Measurements from ENCODE around the gene KHDC1. TPM values are rescaled to one million over a fixed set of nuclear protein-coding genes. Genes with fewer than 3 reads are reported as not detected.
A peak's percentile ranks its signal among the peaks of the same experiment; 100 is the strongest.

Gene KHDC1
- polyA plus RNA-seq, 3 donors, result 0.13 TPM; not detected in 2

DNA sequence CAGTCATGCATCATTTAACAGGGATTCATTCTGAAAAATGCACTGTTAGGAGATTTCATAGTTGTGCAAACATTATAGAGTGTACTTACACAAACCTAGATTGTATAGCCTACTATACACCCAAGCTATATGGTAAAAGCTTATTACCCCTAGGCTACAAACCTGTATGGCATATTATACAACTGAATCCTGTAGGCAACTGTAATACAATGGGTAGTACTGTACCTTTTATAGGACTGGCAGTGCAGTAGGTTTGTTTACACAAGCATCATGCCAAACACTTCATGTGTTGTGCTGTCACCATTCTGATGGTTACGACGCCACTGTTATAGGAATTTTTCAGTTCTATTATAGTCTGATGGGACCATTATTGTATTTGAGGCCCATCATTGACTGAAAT is 39.3 kb upstream of the KHDC1 start:
- H3K27me3 ChIP-seq (ENCODE audit: control insufficient read depth in 2 of 2, insufficient read depth in 2 of 2, low read length in 2 of 2), result no peaks in the 10 kb centered on the region
- H3K9me3 ChIP-seq (replicated peaks in 1 of 2; ENCODE audit: control insufficient read depth in 1 of 2, insufficient read depth in 1 of 2, low read length in 2 of 2), result no peaks in the 10 kb centered on the region
- Mint-ChIP-seq H3K27me3 (ENCODE audit: low read depth in 3 of 3) (peaks cover 1 to 2% (median 1%) of the 10 kb centered on the region in 3 donors), H3K9me3 (peaks cover 0 to 9% (median 4%) of the 10 kb centered on the region in 7 donors), H3K4me1 (peaks cover 10% of the 10 kb centered on the region), H3K36me3 (peaks cover 3 to 12% of the 10 kb centered on the region in 2 donors), H3K4me3 (no peak overlapping the region), H3K27ac (no peak overlapping the region)
- no peaks in the 10 kb centered on the region for H3K79me2 ChIP-seq (ENCODE audit: insufficient read depth, low read length)
- H3K4me2 ChIP-seq (replicated peaks; ENCODE audit: extremely low read depth, low read length, poor library complexity, severe bottlenecking), result no peak overlapping the region
- H3K4me1 ChIP-seq (ENCODE audit: control insufficient read depth in 1 of 2, insufficient read depth in 2 of 2, low read length in 2 of 2), result no peaks in the 10 kb centered on the region
- H2AFZ ChIP-seq (ENCODE audit: insufficient read depth, low read depth, low read length, poor library complexity, severe bottlenecking), result no peak overlapping the region
- H4K20me1 ChIP-seq (ENCODE audit: insufficient read depth, low read length), result no peaks in the 10 kb centered on the region
- no peak overlapping the region for H3K4me3 ChIP-seq (replicated peaks in 1 of 3; ENCODE audit: low read depth in 2 of 3, low read length in 3 of 3)
- H3K36me3 ChIP-seq (replicated peaks in 1 of 2; ENCODE audit: control insufficient read depth in 1 of 2, insufficient read depth in 2 of 2, low read length in 2 of 2), result no peaks in the 10 kb centered on the region
- no peak overlapping the region for H3K27ac ChIP-seq (ENCODE audit: low read depth in 1 of 2, low read length in 2 of 2)
- no peak overlapping the region for H3K9ac ChIP-seq (ENCODE audit: insufficient read depth, low read length, poor library complexity, severe bottlenecking)
- intact Hi-C loops (cut with micrococcal nuclease), result no loop called here
- no peak for DNase-seq
- no CpG with 5 or more reads among the region's 2 CpGs for WGBS (ENCODE audit: insufficient coverage)
- TF ChIP-seq, protein P1, sequence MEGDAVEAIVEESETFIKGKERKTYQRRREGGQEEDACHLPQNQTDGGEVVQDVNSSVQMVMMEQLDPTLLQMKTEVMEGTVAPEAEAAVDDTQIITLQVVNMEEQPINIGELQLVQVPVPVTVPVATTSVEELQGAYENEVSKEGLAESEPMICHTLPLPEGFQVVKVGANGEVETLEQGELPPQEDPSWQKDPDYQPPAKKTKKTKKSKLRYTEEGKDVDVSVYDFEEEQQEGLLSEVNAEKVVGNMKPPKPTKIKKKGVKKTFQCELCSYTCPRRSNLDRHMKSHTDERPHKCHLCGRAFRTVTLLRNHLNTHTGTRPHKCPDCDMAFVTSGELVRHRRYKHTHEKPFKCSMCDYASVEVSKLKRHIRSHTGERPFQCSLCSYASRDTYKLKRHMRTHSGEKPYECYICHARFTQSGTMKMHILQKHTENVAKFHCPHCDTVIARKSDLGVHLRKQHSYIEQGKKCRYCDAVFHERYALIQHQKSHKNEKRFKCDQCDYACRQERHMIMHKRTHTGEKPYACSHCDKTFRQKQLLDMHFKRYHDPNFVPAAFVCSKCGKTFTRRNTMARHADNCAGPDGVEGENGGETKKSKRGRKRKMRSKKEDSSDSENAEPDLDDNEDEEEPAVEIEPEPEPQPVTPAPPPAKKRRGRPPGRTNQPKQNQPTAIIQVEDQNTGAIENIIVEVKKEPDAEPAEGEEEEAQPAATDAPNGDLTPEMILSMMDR (IDR thresholded peaks at IDR 0.05), result no peak

DNA sequence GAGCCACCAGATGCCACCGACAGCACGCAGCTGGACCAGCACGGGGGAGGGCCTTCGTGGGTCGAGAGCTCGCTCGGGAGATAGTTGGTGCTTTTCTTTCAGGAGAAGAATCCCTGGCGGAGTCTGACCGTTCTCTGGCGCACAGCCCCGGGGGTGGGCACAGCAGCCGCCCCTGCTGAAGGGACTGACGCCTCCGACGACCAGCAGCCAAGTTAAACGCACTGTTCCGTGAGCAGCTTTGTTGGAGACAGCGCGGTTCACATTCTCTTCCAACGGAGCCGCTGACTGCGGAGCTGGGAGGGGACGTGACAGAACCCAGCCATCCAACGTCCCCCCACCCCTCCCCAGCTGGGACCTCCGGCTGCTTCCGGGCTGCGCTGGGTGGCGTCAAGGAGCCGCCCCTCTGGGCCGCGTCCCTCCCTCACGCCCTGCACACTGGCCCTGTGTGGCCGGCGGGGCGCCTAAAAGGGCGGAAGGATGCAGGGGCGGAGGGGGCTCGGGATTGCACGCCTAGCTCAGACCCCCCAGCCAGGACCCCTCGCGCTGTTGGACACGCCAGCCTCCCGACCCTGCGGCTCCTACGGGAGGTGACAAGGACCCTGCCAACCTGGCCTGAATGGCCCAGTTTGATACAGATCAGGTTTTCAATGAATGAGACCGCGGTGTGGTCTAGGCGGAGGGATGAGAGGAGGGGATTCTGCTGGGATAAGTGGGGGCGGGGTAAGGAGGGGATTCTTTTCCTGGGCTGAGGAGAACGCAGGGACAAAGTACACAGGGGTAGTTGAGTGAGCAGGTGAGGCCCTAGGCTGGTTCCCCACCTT is 36.4 kb upstream of the KHDC1 start:
- H3K4me1 ChIP-seq (ENCODE audit: control insufficient read depth in 1 of 2, insufficient read depth in 2 of 2, low read length in 2 of 2), result no peaks in the 10 kb centered on the region
- no peaks in the 10 kb centered on the region for H3K79me2 ChIP-seq (ENCODE audit: insufficient read depth, low read length)
- peak overlapping the region in 1 of 3 experiments; percentile 38 for H3K4me3 ChIP-seq (replicated peaks in 1 of 3; ENCODE audit: low read depth in 2 of 3, low read length in 3 of 3)
- H3K27me3 ChIP-seq (ENCODE audit: control insufficient read depth in 2 of 2, insufficient read depth in 2 of 2, low read length in 2 of 2), result no peaks in the 10 kb centered on the region
- no peaks in the 10 kb centered on the region for H4K20me1 ChIP-seq (ENCODE audit: insufficient read depth, low read length)
- peaks cover 8% of the 10 kb centered on the region for H3K4me1 Mint-ChIP-seq
- peak overlapping the region; percentile 61 for H2AFZ ChIP-seq (ENCODE audit: insufficient read depth, low read depth, low read length, poor library complexity, severe bottlenecking)
- H3K4me3 Mint-ChIP-seq, result peak overlapping the region; percentile 41 to 53
- no peaks in the 10 kb centered on the region for H3K9me3 ChIP-seq (replicated peaks in 1 of 2; ENCODE audit: control insufficient read depth in 1 of 2, insufficient read depth in 1 of 2, low read length in 2 of 2)
- H3K9me3 Mint-ChIP-seq, result peaks cover 0 to 12% (median 4%) of the 10 kb centered on the region in 7 donors
- H3K27ac ChIP-seq (ENCODE audit: low read depth in 1 of 2, low read length in 2 of 2), result no peak overlapping the region
- peaks cover 3 to 12% of the 10 kb centered on the region in 2 donors for H3K36me3 Mint-ChIP-seq
- WGBS (ENCODE audit: insufficient coverage), result 83% methylated on average over 42 of the region's 50 CpGs
- H3K36me3 ChIP-seq (replicated peaks in 1 of 2; ENCODE audit: control insufficient read depth in 1 of 2, insufficient read depth in 2 of 2, low read length in 2 of 2), result no peaks in the 10 kb centered on the region
- intact Hi-C loops (cut with micrococcal nuclease), result no loop called here
- TF ChIP-seq, protein P1 (IDR thresholded peaks at IDR 0.05), result no peak
- H3K27ac Mint-ChIP-seq, result no peak overlapping the region
- H3K9ac ChIP-seq (ENCODE audit: insufficient read depth, low read length, poor library complexity, severe bottlenecking), result peak overlapping the region; percentile 21
- no peak for DNase-seq
- H3K4me2 ChIP-seq (replicated peaks; ENCODE audit: extremely low read depth, low read length, poor library complexity, severe bottlenecking), result peak overlapping the region; percentile 42
- peaks cover 0 to 2% (median 1%) of the 10 kb centered on the region in 3 donors for H3K27me3 Mint-ChIP-seq (ENCODE audit: low read depth in 3 of 3)
